ENCODE data around the gene CLCN3. TPM values are rescaled to one million over a fixed set of nuclear protein-coding genes. Genes with fewer than 3 reads are reported as not detected.
A peak's percentile ranks its signal among the peaks of the same experiment; 100 is the strongest.
"Not testable (repeated sequence)": the region's sequence is repeated elsewhere in the genome, so short reads cannot be mapped to it uniquely, and the experiment has no call there.

CLCN3 gene
- total RNA-seq, 2 experiments from 2014 or later = 24.5 to 26.4 TPM

GRCh38 chr4:169621731-169622492, 1.5 kb downstream of the CLCN3 start:
- CTCF ChIA-PET = interaction anchor here (1.0 to 2.2 kb wide), 2 partner anchors 9 to 37 kb away, joined by 4 to 11 read pairs; partner anchors contain the start of gene NEK1
- peaks cover 49% of the 10 kb centered on the region for H3K4me1 Mint-ChIP-seq
- no peaks in the 10 kb centered on the region for H3K27me3 Mint-ChIP-seq
- H3K27ac Mint-ChIP-seq = peak overlapping the region; percentile 84
- H3K4me3 Mint-ChIP-seq = peak overlapping the region; percentile 93
- POLR2A ChIA-PET = interaction anchor here (3.4 to 3.8 kb wide), 2 partner anchors 10 to 38 kb away, joined by 39 to 40 read pairs; partner anchors contain the start of gene NEK1
- DNase-seq = peak; percentile 29
- no peaks in the 10 kb centered on the region for H3K9me3 Mint-ChIP-seq
- peaks cover 10% of the 10 kb centered on the region for H3K36me3 Mint-ChIP-seq (ENCODE audit: low read depth)

GRCh38 chr4:169622566-169622965, 2.2 kb downstream of the CLCN3 start:
- DNase-seq = no peak
- H3K27ac Mint-ChIP-seq = peak overlapping the region; percentile 84
- POLR2A ChIA-PET = interaction anchor here (3.4 to 3.8 kb wide), 2 partner anchors 11 to 38 kb away, joined by 39 to 40 read pairs; partner anchors contain the start of gene NEK1
- H3K9me3 Mint-ChIP-seq = no peaks in the 10 kb centered on the region
- peak overlapping the region; percentile 93 for H3K4me3 Mint-ChIP-seq
- H3K27me3 Mint-ChIP-seq = no peaks in the 10 kb centered on the region
- H3K36me3 Mint-ChIP-seq (ENCODE audit: low read depth) = peaks cover 10% of the 10 kb centered on the region
- H3K4me1 Mint-ChIP-seq = peaks cover 45% of the 10 kb centered on the region
- CTCF ChIA-PET = interaction anchor here (0.6 to 2.2 kb wide), 3 partner anchors 10 to 54 kb away, joined by 4 to 11 read pairs (median 5); partner anchors contain the start of gene NEK1

GRCh38 chr4:169624012-169624411, 3.6 kb downstream of the CLCN3 start:
- not testable (repeated sequence) for DNase-seq, H3K27me3 Mint-ChIP-seq, H3K27ac Mint-ChIP-seq, H3K4me3 Mint-ChIP-seq, H3K9me3 Mint-ChIP-seq
- H3K4me1 Mint-ChIP-seq = peaks cover 32% of the 10 kb centered on the region
- peaks cover 10% of the 10 kb centered on the region for H3K36me3 Mint-ChIP-seq (ENCODE audit: low read depth)
- POLR2A ChIA-PET = interaction anchor here (1.1 kb wide), 1 partner anchor 13 kb away, joined by 4 read pairs; no protein-coding TSS in a partner anchor
- CTCF ChIA-PET = interaction anchor here (0.8 to 1.3 kb wide), 2 partner anchors 8 to 11 kb away, joined by 3 to 6 read pairs; partner anchors contain the start of gene NEK1

DNA sequence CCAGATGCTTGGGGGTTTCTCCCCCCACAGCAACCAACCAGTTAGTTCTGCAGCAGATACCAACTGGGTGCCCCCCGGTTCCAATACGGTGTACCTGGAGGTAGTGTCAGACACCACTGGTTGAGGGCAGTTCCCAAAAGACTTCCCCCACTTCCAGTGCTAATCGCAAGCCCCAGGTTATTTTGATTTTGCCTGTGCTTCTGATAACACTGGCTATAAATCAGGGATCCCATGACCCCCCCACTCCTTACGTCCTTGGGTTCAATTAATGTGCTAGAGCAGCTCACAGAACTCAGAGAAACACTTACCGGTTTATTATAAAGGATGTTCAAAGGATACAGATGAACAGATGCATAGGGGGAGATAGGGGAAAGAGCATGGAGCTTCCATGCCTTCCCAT, 5.5 kb downstream of the CLCN3 start:
- H3K4me3 Mint-ChIP-seq = no peak overlapping the region
- no peak for DNase-seq
- no peak overlapping the region for H3K27ac Mint-ChIP-seq
- peaks cover 32% of the 10 kb centered on the region for H3K4me1 Mint-ChIP-seq
- ChIA-PET POLR2A (interaction anchor here (1.3 kb wide), 1 partner anchor 33 kb away, joined by 3 read pairs; no protein-coding TSS in a partner anchor), CTCF (no interaction called here)
- H3K27me3 Mint-ChIP-seq = no peaks in the 10 kb centered on the region
- no peaks in the 10 kb centered on the region for H3K9me3 Mint-ChIP-seq
- H3K36me3 Mint-ChIP-seq (ENCODE audit: low read depth) = peaks cover 12% of the 10 kb centered on the region

DNA sequence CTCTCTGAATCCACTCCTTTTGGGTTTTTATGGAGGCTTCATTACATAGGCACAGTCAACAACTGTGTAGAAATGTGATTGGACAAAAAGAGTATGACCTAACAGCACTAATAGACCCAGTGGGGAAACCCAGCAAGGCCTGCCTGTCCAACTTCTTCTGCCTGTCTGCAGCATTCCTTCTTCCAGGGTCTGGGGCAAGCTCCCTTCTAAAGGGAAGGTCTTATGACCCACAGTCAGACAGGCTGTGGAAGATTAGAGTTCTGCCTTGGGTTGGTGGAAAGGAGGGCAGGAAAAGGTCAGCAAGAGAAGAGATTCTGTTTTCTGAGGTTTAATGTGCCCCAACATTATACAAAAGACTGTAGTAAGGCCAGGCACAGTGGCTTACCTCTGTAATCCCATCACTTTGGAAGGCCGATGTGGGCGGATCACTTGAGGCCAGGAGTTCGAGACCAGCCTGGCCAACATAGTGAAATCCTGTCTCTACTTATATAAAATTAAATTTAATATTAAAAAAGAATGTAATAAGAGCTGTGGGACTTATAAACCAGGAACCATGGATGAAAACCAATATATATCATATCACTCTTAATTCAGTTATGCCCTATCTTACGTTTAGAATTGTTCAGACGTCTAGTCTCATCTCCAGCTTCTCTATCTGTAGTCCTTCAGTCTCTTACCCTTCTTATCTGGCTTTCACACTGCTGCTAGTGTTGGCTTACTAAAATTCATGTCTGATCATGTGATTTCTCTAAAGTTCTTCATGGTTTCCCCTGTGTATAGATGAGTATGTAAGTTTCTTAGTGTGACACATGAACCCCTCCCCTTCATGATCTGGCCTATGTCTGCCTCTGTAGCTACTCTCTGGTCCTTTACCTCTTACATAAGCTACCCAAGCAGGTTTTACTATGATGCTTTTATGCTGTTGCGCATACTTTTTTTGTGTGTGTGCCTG, 6.2 kb downstream of the CLCN3 start:
- ChIA-PET CTCF (no interaction called here), POLR2A (interaction anchor here (1.3 kb wide), 2 partner anchors 13 to 33 kb away, joined by 3 to 5 read pairs; no protein-coding TSS in a partner anchor)
- H3K27me3 Mint-ChIP-seq = no peaks in the 10 kb centered on the region
- H3K9me3 Mint-ChIP-seq = no peaks in the 10 kb centered on the region
- no peak overlapping the region for H3K4me3 Mint-ChIP-seq
- DNase-seq = no peak
- H3K36me3 Mint-ChIP-seq (ENCODE audit: low read depth) = peaks cover 18% of the 10 kb centered on the region
- H3K27ac Mint-ChIP-seq = no peak overlapping the region
- peaks cover 32% of the 10 kb centered on the region for H3K4me1 Mint-ChIP-seq

GRCh38 chr4:169627307-169627706, 6.9 kb downstream of the CLCN3 start:
- no peaks in the 10 kb centered on the region for H3K27me3 Mint-ChIP-seq
- no peak overlapping the region for H3K4me3 Mint-ChIP-seq
- no peaks in the 10 kb centered on the region for H3K9me3 Mint-ChIP-seq
- ChIA-PET CTCF (no interaction called here), POLR2A (interaction anchor here (1.3 kb wide), 1 partner anchor 14 kb away, joined by 5 read pairs; no protein-coding TSS in a partner anchor)
- H3K4me1 Mint-ChIP-seq = peaks cover 25% of the 10 kb centered on the region
- H3K36me3 Mint-ChIP-seq (ENCODE audit: low read depth) = peaks cover 23% of the 10 kb centered on the region
- no peak overlapping the region for H3K27ac Mint-ChIP-seq
- DNase-seq = no peak

DNA sequence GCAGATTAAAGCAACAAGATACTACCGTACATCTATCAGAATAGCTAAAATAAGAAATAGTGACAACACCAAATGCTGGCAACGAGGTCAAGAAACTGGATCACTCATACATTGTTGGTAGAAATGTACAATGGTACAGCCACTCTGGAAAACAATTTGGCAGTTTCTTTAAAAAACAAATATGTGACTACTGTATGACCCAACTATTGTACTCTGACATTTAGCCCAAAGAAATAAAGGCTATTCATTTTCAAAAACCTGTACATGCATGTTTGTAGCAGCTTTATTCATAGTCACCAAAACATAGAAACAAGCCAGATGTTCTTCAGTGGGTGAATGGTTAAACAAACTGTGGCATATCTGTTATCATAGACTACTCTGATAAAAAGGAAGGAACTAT, 8.2 kb downstream of the CLCN3 start:
- DNase-seq = no peak
- H3K27me3 Mint-ChIP-seq = no peaks in the 10 kb centered on the region
- peaks cover 14% of the 10 kb centered on the region for H3K4me1 Mint-ChIP-seq
- CTCF ChIA-PET = no interaction called here
- H3K4me3 Mint-ChIP-seq = no peak overlapping the region
- POLR2A ChIA-PET = no interaction called here
- H3K27ac Mint-ChIP-seq = no peak overlapping the region
- no peaks in the 10 kb centered on the region for H3K9me3 Mint-ChIP-seq
- peaks cover 21% of the 10 kb centered on the region for H3K36me3 Mint-ChIP-seq (ENCODE audit: low read depth)

GRCh38 chr4:169630069-169630468, 9.7 kb downstream of the CLCN3 start:
- no peak for DNase-seq
- Mint-ChIP-seq H3K4me3 (no peak overlapping the region), H3K27ac (no peak overlapping the region), H3K36me3 (ENCODE audit: low read depth) (peaks cover 18% of the 10 kb centered on the region), H3K27me3 (no peaks in the 10 kb centered on the region), H3K9me3 (no peaks in the 10 kb centered on the region), H3K4me1 (peaks cover 13% of the 10 kb centered on the region)
- ChIA-PET POLR2A (interaction anchor here (0.8 to 1.0 kb wide), 2 partner anchors 10 to 30 kb away, joined by 3 read pairs; partner anchors contain the start of gene CLCN3), CTCF (interaction anchor here (0.5 to 1.5 kb wide), 4 partner anchors 10 to 293 kb away, joined by 3 to 4 read pairs (median 3); partner anchors contain the start of genes CLCN3 and NEK1)

DNA sequence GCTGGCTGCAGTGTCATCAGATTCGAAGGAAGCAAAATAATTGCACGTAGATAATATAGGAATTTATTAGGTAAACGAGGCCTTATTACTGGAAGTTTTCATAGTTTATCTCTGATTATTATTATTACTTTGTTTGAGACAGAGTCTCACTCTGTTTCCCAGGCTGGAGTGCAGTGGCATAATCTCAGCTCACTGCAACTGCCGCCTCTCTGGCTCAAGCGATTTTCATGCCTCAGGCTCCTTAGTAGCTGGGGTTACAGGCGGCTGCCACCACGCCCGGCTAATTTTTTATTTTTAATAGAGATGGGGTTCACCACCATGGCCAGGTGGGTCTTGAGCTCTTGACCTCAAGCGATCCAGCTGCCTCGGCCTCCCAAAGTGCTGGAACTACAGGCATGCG, 12.5 kb downstream of the CLCN3 start:
- POLR2A ChIA-PET = no interaction called here

DNA sequence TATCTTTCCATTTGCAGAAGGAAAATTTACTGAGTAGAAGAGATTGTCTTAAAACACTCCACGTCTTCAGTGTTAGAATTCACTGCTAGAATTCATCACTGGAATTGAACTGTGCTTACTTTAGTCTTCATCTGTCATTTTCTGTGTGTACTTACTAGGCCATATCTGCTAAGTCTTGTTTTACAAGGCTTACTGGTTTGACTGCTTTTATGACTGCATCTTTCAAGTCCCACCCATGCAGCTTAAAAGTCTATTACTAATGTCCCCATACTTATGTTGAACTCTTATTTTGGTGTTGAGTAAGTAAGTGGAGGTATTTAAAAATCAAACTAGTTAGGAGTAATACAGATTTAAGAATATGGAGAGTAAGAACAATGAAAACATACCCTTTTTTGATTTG, 14.6 kb downstream of the CLCN3 start:
- ChIA-PET CTCF (no interaction called here), POLR2A (no interaction called here)
- H3K9me3 Mint-ChIP-seq = no peaks in the 10 kb centered on the region
- no peak for DNase-seq
- H3K4me3 Mint-ChIP-seq = no peak overlapping the region
- peaks cover 6% of the 10 kb centered on the region for H3K4me1 Mint-ChIP-seq
- peaks cover 39% of the 10 kb centered on the region for H3K36me3 Mint-ChIP-seq (ENCODE audit: low read depth)
- H3K27ac Mint-ChIP-seq = no peak overlapping the region
- no peaks in the 10 kb centered on the region for H3K27me3 Mint-ChIP-seq

More for the DNA sequence above, 12.5 kb downstream of the CLCN3 start:
- H3K4me1 Mint-ChIP-seq = peaks cover 8% of the 10 kb centered on the region
- H3K36me3 Mint-ChIP-seq (ENCODE audit: low read depth) = peaks cover 27% of the 10 kb centered on the region
- no peak for DNase-seq
- no peaks in the 10 kb centered on the region for H3K9me3 Mint-ChIP-seq
- no peak overlapping the region for H3K4me3 Mint-ChIP-seq
- no peak overlapping the region for H3K27ac Mint-ChIP-seq
- H3K27me3 Mint-ChIP-seq = no peaks in the 10 kb centered on the region
- CTCF ChIA-PET = no interaction called here

DNA sequence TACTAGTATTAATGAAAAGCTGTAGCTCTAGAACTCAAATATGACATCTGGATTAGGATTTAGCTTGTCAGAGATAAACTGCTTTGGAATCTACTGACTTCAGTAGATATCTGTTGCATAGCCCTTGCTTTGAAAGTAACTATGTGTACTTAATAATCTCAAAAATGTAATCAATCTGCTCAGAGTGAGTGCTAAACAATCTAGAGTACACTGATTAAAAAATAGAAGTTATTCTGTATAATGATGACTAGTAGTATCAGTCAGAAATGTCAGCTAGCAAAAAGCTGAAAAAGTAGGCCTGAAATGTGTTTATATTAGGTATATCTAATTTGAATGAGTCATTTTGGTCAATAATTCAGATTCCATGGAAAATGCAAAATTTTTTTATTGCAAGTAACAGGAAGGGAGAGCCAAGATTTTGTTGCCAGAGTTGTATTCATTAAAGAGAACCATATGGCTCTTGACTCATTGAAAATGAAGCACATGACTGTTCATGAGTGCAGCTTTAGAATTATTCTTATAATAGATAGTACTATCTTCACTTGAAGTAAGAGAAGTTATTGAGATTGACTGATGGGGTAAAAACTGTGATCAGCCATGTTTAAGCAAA, 20.0 kb downstream of the CLCN3 start:
- ChIA-PET POLR2A (no interaction called here), CTCF (no interaction called here)
- Mint-ChIP-seq H3K4me1 (peaks cover 4% of the 10 kb centered on the region), H3K4me3 (no peak overlapping the region), H3K36me3 (ENCODE audit: low read depth) (peaks cover 47% of the 10 kb centered on the region), H3K9me3 (no peaks in the 10 kb centered on the region), H3K27ac (no peak overlapping the region), H3K27me3 (no peaks in the 10 kb centered on the region)
- DNase-seq = no peak

GRCh38 chr4:169644802-169645201, 24.4 kb downstream of the CLCN3 start:
- CTCF ChIA-PET = interaction anchor here (0.9 kb wide), 1 partner anchor 32 kb away, joined by 3 read pairs; the partner anchor contains the start of gene NEK1

More at GRCh38 chr4:169644802-169645201, 24.4 kb downstream of the CLCN3 start:
- Mint-ChIP-seq H3K27me3 (no peaks in the 10 kb centered on the region), H3K4me3 (no peak overlapping the region), H3K4me1 (no peaks in the 10 kb centered on the region), H3K9me3 (no peaks in the 10 kb centered on the region), H3K36me3 (ENCODE audit: low read depth) (peaks cover 28% of the 10 kb centered on the region), H3K27ac (no peak overlapping the region)
- POLR2A ChIA-PET = no interaction called here
- no peak for DNase-seq

Measured in activated CD4-positive, alpha-beta memory T cell treated with anti-CD3 and anti-CD28 coated beads, Interleukin-2, amount 10 ng/mL, durations not matched to agents 7 days and 5 days (primary cell).